Lower leg skin (tissue), 4 donors: ENCODE data around the gene SLC17A9. TPM values are rescaled to one million over a fixed set of nuclear protein-coding genes. Genes with fewer than 3 reads are reported as not detected.

Experiments used
- DNase-seq, 2 donors: peaks; one replicate each; pipeline ENCODE4 v3.0.0-alpha.2; 2019; ENCODE audit warnings: low spot score in 2 of 2
- H3K4me3 ChIP-seq: fragments of 200-600 bp; sonication (generic); 2 replicates; pipeline ENCODE4 v1.5.1; 2017; ENCODE audit warnings: mild to moderate bottlenecking, low read depth; ENCODE audit not compliant: poor library complexity, severe bottlenecking
- CTCF ChIP-seq, 3 donors: fragments of 450-650 bp; IDR thresholded peaks; one replicate each; pipeline ENCODE4 v1.5.1; 2016; ENCODE audit warnings: antibody characterized with exemption in 3 of 3, mild to moderate bottlenecking in 3 of 3, moderate library complexity in 2 of 3
- POLR2A ChIP-seq, 2 donors: fragments of 450-650 bp; IDR thresholded peaks; one replicate each; pipeline ENCODE4 v1.6.1; 2016 to 2017; ENCODE audit warnings: antibody characterized with exemption in 2 of 2, mild to moderate bottlenecking in 1 of 2, moderate library complexity in 1 of 2
- WGBS, 2 donors: methylation state at CpG; one replicate each; pipeline ENCODE4 v1.1.5; 2018; 5-methylcytosine and 5-hydroxymethylcytosine counted together
- intact Hi-C: fragments of 100-400 bp; cut with DNase I; formaldehyde crosslinking; loops from one replicate; pipeline ENCODE4 v1.15.0; 2023; ENCODE audit warnings: low total_unique reads
- total RNA-seq, 4 donors: library from RNA; depleted of rRNA; stranded (reverse); fragments of >200 nt; gene quantifications; one replicate each; pipeline ENCODE4 v1.1.0, GENCODE V29; 2016

The SLC17A9 gene
- total RNA-seq, 4 donors from 2014 or later: 0.46 to 1.1 (median 0.73) TPM

- DNase-seq: no peak
- 71 to 91% methylated on average over 5 of the region's 5 CpGs for WGBS, 2 donors
- intact Hi-C loops: loop anchor here (10.0 kb wide), 1 partner anchor 534 kb away; no protein-coding TSS in a partner anchor
- TF ChIP-seq CTCF (IDR thresholded peaks at IDR 0.05) (no peak), POLR2A (IDR thresholded peaks at IDR 0.05) (no peak)
- H3K4me3 ChIP-seq: no peak overlapping the region
Observed at GRCh38 chr20:62998449-62998848, 45.9 kb downstream of the SLC17A9 start.

- intact Hi-C loops: loop anchor here (10.0 kb wide), 1 partner anchor 535 kb away; no protein-coding TSS in a partner anchor
- TF ChIP-seq CTCF (IDR thresholded peaks at IDR 0.05): no peak
- no peak for TF ChIP-seq POLR2A (IDR thresholded peaks at IDR 0.05)
- WGBS, 2 donors: 69 to 71% methylated on average over 16 of the region's 16 CpGs
- H3K4me3 ChIP-seq: no peak overlapping the region
- no peak for DNase-seq
Observed at GRCh38 chr20:62999580-62999979, 47.1 kb downstream of the SLC17A9 start.

GRCh38 chr20:63000036-63000435 lies 47.5 kb downstream of the SLC17A9 start:
- intact Hi-C loops: loop anchor here (10.0 kb wide), 1 partner anchor 125 kb away; no protein-coding TSS in a partner anchor
- TF ChIP-seq CTCF (IDR thresholded peaks at IDR 0.05) (no peak), POLR2A (IDR thresholded peaks at IDR 0.05) (no peak)
- no peak overlapping the region for H3K4me3 ChIP-seq
- DNase-seq: no peak
- WGBS, 2 donors: 88 to 93% methylated on average over 10 to 14 of the region's 14 CpGs

GRCh38 chr20:63000958-63001357 lies 48.4 kb downstream of the SLC17A9 start:
- intact Hi-C loops: loop anchor here (10.0 kb wide), 1 partner anchor 126 kb away; no protein-coding TSS in a partner anchor
- no peak overlapping the region for H3K4me3 ChIP-seq
- 31 to 47% methylated on average over 11 of the region's 11 CpGs for WGBS, 2 donors
- TF ChIP-seq POLR2A (IDR thresholded peaks at IDR 0.05) (no peak), CTCF (IDR thresholded peaks at IDR 0.05) (no peak)
- DNase-seq: no peak

- TF ChIP-seq POLR2A (IDR thresholded peaks at IDR 0.05): no peak
- TF ChIP-seq CTCF (IDR thresholded peaks at IDR 0.05): no peak
- intact Hi-C loops: loop anchor here (10.0 kb wide), 1 partner anchor 128 kb away; no protein-coding TSS in a partner anchor
- 78 to 79% methylated on average over 11 of the region's 11 CpGs for WGBS, 2 donors
- no peak for DNase-seq
- no peak overlapping the region for H3K4me3 ChIP-seq
Observed at GRCh38 chr20:63002511-63002910, 50.0 kb downstream of the SLC17A9 start.

- 12 to 18% methylated on average over 12 to 13 of the region's 13 CpGs for WGBS, 2 donors
- intact Hi-C loops: loop anchor here (10.0 kb wide), 1 partner anchor 129 kb away; no protein-coding TSS in a partner anchor
- H3K4me3 ChIP-seq: no peak overlapping the region
- TF ChIP-seq POLR2A (IDR thresholded peaks at IDR 0.05): no peak
- TF ChIP-seq CTCF (IDR thresholded peaks at IDR 0.05): no peak
- DNase-seq: no peak
Observed at GRCh38 chr20:63003546-63003945, 51.0 kb downstream of the SLC17A9 start.
